ENCODE measurements around the gene NMNAT1. TPM values are rescaled to one million over a fixed set of nuclear protein-coding genes. Genes with fewer than 3 reads are reported as not detected.

NMNAT1 gene
- total RNA-seq, 1 experiment from 2014 or later, result 8.6 TPM

- no peak overlapping the region for H2AFZ ChIP-seq (ENCODE audit: low read depth, low read length, poor library complexity, severe bottlenecking)
- H3K9me2 ChIP-seq (ENCODE audit: insufficient read depth), result no peaks in the 10 kb centered on the region
- no peak overlapping the region for H3K4me3 ChIP-seq (replicated peaks in 1 of 2; ENCODE audit: low read depth in 1 of 2, low read length in 2 of 2)
- intact Hi-C loops (cut with micrococcal nuclease), result no loop called here
- BruUV-seq (replicated peaks), result no TSS peak
- H3K4me1 ChIP-seq (ENCODE audit: control insufficient read depth in 1 of 2, insufficient read depth in 2 of 2, low read length in 2 of 2), result no peaks in the 10 kb centered on the region
- DNase-seq (ENCODE audit: low read depth, low spot score) (no peak), ATAC-seq (no peak)
- no peaks in the 10 kb centered on the region for H4K20me1 ChIP-seq (ENCODE audit: insufficient read depth)
- ChIA-PET CTCF (no interaction called here), RAD21 (ENCODE audit: low non-redundant PET in 1 of 2, low total read pairs in 2 of 2, uncharacterized antibody in 2 of 2, unreplicated experiment in 2 of 2) (no interaction called here), POLR2A (no interaction called here)
- no peak overlapping the region for H3K9ac ChIP-seq (ENCODE audit: low read length)
- no peaks in the 10 kb centered on the region for H3K79me2 ChIP-seq (ENCODE audit: insufficient read depth, low read length)
- TF ChIP-seq EZH2 (IDR thresholded peaks at IDR 0.05) (no peak), CEBPB (IDR thresholded peaks at IDR 0.05; ENCODE audit: low read depth) (no peak), SIN3A (IDR thresholded peaks at IDR 0.05; ENCODE audit: low read depth) (no peak), ZBTB33 (IDR thresholded peaks at IDR 0.05; ENCODE audit: extremely low read depth, insufficient replicate concordance, low read length) (no peak), FOSL1 (IDR thresholded peaks at IDR 0.05; ENCODE audit: low read depth) (no peak), SRF (IDR thresholded peaks at IDR 0.05; ENCODE audit: low read depth) (no peak), ZFX (IDR thresholded peaks at IDR 0.05) (no peak), CTCF (IDR thresholded peaks at IDR 0.05 in 2 of 3, conservative IDR thresholded peaks at IDR 0.05 in 1 of 3; ENCODE audit: borderline replicate concordance in 1 of 3, insufficient read depth in 1 of 3, low read depth in 2 of 3, low read length in 2 of 3) (no peak), POLR2A (IDR thresholded peaks at IDR 0.05; ENCODE audit: borderline replicate concordance, extremely low read depth, insufficient read depth, insufficient read length) (no peak), JUND (IDR thresholded peaks at IDR 0.05) (no peak), EZH2phosphoT487 (IDR thresholded peaks at IDR 0.05; ENCODE audit: borderline replicate concordance) (no peak)
- H3K9me3 ChIP-seq (ENCODE audit: control insufficient read depth in 1 of 2, insufficient read depth in 1 of 2, low read depth in 1 of 2, low read length in 2 of 2), result no peaks in the 10 kb centered on the region
- H3K27me3 ChIP-seq (ENCODE audit: insufficient read depth, low read length), result no peaks in the 10 kb centered on the region
- no peak overlapping the region for H3K4me2 ChIP-seq (ENCODE audit: low read length)
- no peak overlapping the region for H3K27ac ChIP-seq (ENCODE audit: low read depth, low read length)
- H3K36me3 ChIP-seq (ENCODE audit: control insufficient read depth in 1 of 2, insufficient read depth in 2 of 2, low read length in 2 of 2), result no peaks in the 10 kb centered on the region
Observed at GRCh38 chr1:9989773-9990172, 46.5 kb downstream of the NMNAT1 start.

All from HCT116 (cell line).